Renal cortex interstitium (tissue), 11 donors: ENCODE data around the gene ZNF814. TPM values are rescaled to one million over a fixed set of nuclear protein-coding genes. Genes with fewer than 3 reads are reported as not detected.
A peak's percentile ranks its signal among the peaks of the same experiment; 100 is the strongest.
"Not testable (repeated sequence)": the region's sequence is repeated elsewhere in the genome, so short reads cannot be mapped to it uniquely, and the experiment has no call there.

ENCODE experiments used
- DNase-seq, 11 donors: peaks; one replicate each; pipeline ENCODE4 v3.0.0-alpha.2; 2013; ENCODE audit warnings: low read depth in 9 of 11, low spot score in 4 of 11; ENCODE audit errors: extremely low read depth in 1 of 11
- polyA plus RNA-seq, 3 donors: library from polyadenylated mRNA; unstranded; fragments of 120-200 nt; gene quantifications; one replicate each; pipeline ENCODE4 v1.2.1, GENCODE V29; 2013; ENCODE audit not compliant: insufficient read length in 3 of 3

The ZNF814 gene
- polyA plus RNA-seq, 3 donors, result 56.1 to 83.8 (median 59.8) TPM

- DNase-seq, result peak in 8 of 11 donors; percentile 25 to 56 (median 38)
These were observed 1.5 kb downstream of the ZNF814 start for GRCh38 chr19:57887195-57887941.

GRCh38 chr19:57886046-57886445 lies 2.8 kb downstream of the ZNF814 start:
- no peak for DNase-seq

GRCh38 chr19:57873883-57874799 lies 14.7 kb downstream of the ZNF814 start:
- not testable (repeated sequence) for DNase-seq

- DNase-seq, result no peak
These were observed 16.4 kb downstream of the ZNF814 start for GRCh38 chr19:57872450-57872849.

- no peak for DNase-seq
These were observed 18.6 kb downstream of the ZNF814 start for GRCh38 chr19:57870225-57870624.

GRCh38 chr19:57869655-57870054 lies 19.2 kb downstream of the ZNF814 start:
- DNase-seq, result not testable (repeated sequence)

GRCh38 chr19:57867868-57868492 lies 20.9 kb downstream of the ZNF814 start:
- DNase-seq, result no peak

GRCh38 chr19:57862351-57862750 lies 26.5 kb downstream of the ZNF814 start:
- DNase-seq, result not testable (repeated sequence)

GRCh38 chr19:57854117-57854516 lies 34.7 kb downstream of the ZNF814 start:
- DNase-seq, result not testable (repeated sequence)

- DNase-seq, result not testable (repeated sequence)
These were observed 36.8 kb downstream of the ZNF814 start for GRCh38 chr19:57851812-57852603.

GRCh38 chr19:57850553-57851017 lies 38.3 kb downstream of the ZNF814 start:
- DNase-seq, result peak in 3 of 11 donors; percentile 13 to 52 (median 41)

GRCh38 chr19:57849666-57850473 lies 39.0 kb downstream of the ZNF814 start, which contains the start of gene ZNF587:
Gene ZNF587 (plus strand): TSS chr19:57849859. CDS start chr19:57850039, 180 bp downstream.
- DNase-seq, result peak in 9 of 11 donors; percentile 58 to 80 (median 73)

GRCh38 chr19:57849162-57849665 lies 39.6 kb downstream of the ZNF814 start:
- DNase-seq, result not testable (repeated sequence)

- DNase-seq, result not testable (repeated sequence)
These were observed 41.7 kb downstream of the ZNF814 start for GRCh38 chr19:57847164-57847563.

GRCh38 chr19:57841122-57841763 lies 47.6 kb downstream of the ZNF814 start:
- no peak for DNase-seq

- not testable (repeated sequence) for DNase-seq
These were observed 50.1 kb downstream of the ZNF814 start for GRCh38 chr19:57838622-57839191.

GRCh38 chr19:57836991-57837390 lies 51.8 kb downstream of the ZNF814 start:
- not testable (repeated sequence) for DNase-seq
